Mesendoderm (in vitro differentiated cells): Measurements from ENCODE around the gene CEP57.
"Not testable (repeated sequence)": the region's sequence is repeated elsewhere in the genome, so short reads cannot be mapped to it uniquely, and the experiment has no call there.

Source experiments
- DNase-seq: peaks from one replicate; pipeline ENCODE4 v3.0.0; 2013
- H2AK5ac ChIP-seq: 2 replicates; pipeline ENCODE4 v1.6.1; 2013; ENCODE audit warnings: low read length, inconsistent platforms
- H2BK120ac ChIP-seq: 2 replicates; pipeline ENCODE4 v1.6.1; 2013; ENCODE audit warnings: low read depth, mild to moderate bottlenecking, low read length, moderate library complexity, mixed read lengths
- H2BK15ac ChIP-seq: replicated peaks from 2 replicates; pipeline ENCODE4 v1.6.1; 2013; ENCODE audit warnings: low read depth, mild to moderate bottlenecking, moderate library complexity
- H2BK5ac ChIP-seq: 2 replicates; pipeline ENCODE4 v1.6.1; 2013; ENCODE audit warnings: low read length, inconsistent platforms
- H3K18ac ChIP-seq: 2 replicates; pipeline ENCODE4 v1.6.1; 2013; ENCODE audit warnings: mild to moderate bottlenecking, low read length, mixed read lengths
- H3K23ac ChIP-seq: one replicate; pipeline ENCODE4 v1.6.1; 2013; ENCODE audit warnings: low read length
- H3K27ac ChIP-seq: 2 replicates; pipeline ENCODE4 v1.5.1; 2013; ENCODE audit warnings: low read depth, mild to moderate bottlenecking, inconsistent platforms, low read length, moderate library complexity
- H3K27me3 ChIP-seq: 2 replicates; pipeline ENCODE4 v1.6.1; 2013; ENCODE audit warnings: low read length, control low read depth, mild to moderate bottlenecking, inconsistent platforms; ENCODE audit not compliant: insufficient read depth, poor library complexity
- H3K36me3 ChIP-seq: 2 replicates; pipeline ENCODE4 v1.6.1; 2013; ENCODE audit warnings: low read length, inconsistent platforms; ENCODE audit not compliant: control insufficient read depth, insufficient read depth
- H3K4ac ChIP-seq: one replicate; pipeline ENCODE4 v1.6.1; 2013; ENCODE audit warnings: low read depth, mild to moderate bottlenecking, low read length, moderate library complexity
- H3K4me1 ChIP-seq: 2 replicates; pipeline ENCODE4 v1.6.1; 2013; ENCODE audit warnings: low read depth, low read length, inconsistent platforms; ENCODE audit not compliant: control insufficient read depth
- H3K4me2 ChIP-seq: 2 replicates; pipeline ENCODE4 v1.6.1; 2013; ENCODE audit warnings: low read length
- H3K4me3 ChIP-seq: 2 replicates; pipeline ENCODE4 v1.5.1; 2013; ENCODE audit warnings: mild to moderate bottlenecking, low read length
- H3K56ac ChIP-seq: one replicate; pipeline ENCODE4 v1.6.1; 2013; ENCODE audit warnings: low read length
- H3K79me1 ChIP-seq: 2 replicates; pipeline ENCODE4 v1.6.1; 2013; ENCODE audit warnings: low read length, inconsistent platforms
- H3K79me2 ChIP-seq: 2 replicates; pipeline ENCODE4 v1.6.1; 2013; ENCODE audit warnings: mild to moderate bottlenecking, low read length; ENCODE audit not compliant: control insufficient read depth, insufficient read depth
- H3K9ac ChIP-seq: 2 replicates; pipeline ENCODE4 v1.6.1; 2013; ENCODE audit warnings: low read length, inconsistent platforms
- H4K5ac ChIP-seq: one replicate; pipeline ENCODE4 v1.6.1; 2013; ENCODE audit warnings: low read length
- H4K8ac ChIP-seq: one replicate; pipeline ENCODE4 v1.6.1; 2013; ENCODE audit warnings: low read depth, mild to moderate bottlenecking, control low read depth, low read length, moderate library complexity
- WGBS: extraction: QIAGEN DNeasy Blood & Tissue Kit; methylation state at CpG from one replicate; pipeline ENCODE4 v1.1.7; 2013; ENCODE audit warnings: low lambda C conversion rate, missing lambda C conversion rate; ENCODE audit not compliant: insufficient coverage; ENCODE audit errors: extremely low coverage; 5-methylcytosine and 5-hydroxymethylcytosine counted together

The CEP57 gene

DNA sequence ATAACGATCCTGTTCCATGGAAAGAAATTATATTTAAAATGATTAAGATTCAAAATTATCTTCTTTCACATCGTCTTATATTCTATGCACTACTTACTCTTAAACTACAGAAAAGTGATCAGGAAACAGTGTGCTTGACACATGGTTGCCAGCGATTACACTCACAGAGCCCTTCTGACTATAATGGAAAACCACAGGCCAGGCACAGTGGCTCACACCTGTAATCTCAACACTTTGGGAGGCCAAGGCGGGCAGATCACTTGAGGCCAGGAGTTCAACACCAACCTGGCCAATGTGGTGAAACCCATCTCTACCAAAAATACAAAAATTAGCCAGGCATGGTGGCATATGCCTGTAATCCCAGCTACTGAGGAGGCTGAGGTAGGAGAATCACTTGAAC, 69.7 kb downstream of the CEP57 start:
- H3K79me1 ChIP-seq, H3K18ac ChIP-seq, H3K4me2 ChIP-seq, H3K4ac ChIP-seq, H2BK120ac ChIP-seq, H3K56ac ChIP-seq, H3K27me3 ChIP-seq, H2BK5ac ChIP-seq, DNase-seq, H3K9ac ChIP-seq, H2AK5ac ChIP-seq, H3K4me1 ChIP-seq, H4K5ac ChIP-seq, H3K23ac ChIP-seq, H3K36me3 ChIP-seq, H3K27ac ChIP-seq, H2BK15ac ChIP-seq, H3K79me2 ChIP-seq, H3K4me3 ChIP-seq, H4K8ac ChIP-seq: not testable (repeated sequence)
- no CpG with 5 or more reads among the region's 4 CpGs for WGBS

DNA sequence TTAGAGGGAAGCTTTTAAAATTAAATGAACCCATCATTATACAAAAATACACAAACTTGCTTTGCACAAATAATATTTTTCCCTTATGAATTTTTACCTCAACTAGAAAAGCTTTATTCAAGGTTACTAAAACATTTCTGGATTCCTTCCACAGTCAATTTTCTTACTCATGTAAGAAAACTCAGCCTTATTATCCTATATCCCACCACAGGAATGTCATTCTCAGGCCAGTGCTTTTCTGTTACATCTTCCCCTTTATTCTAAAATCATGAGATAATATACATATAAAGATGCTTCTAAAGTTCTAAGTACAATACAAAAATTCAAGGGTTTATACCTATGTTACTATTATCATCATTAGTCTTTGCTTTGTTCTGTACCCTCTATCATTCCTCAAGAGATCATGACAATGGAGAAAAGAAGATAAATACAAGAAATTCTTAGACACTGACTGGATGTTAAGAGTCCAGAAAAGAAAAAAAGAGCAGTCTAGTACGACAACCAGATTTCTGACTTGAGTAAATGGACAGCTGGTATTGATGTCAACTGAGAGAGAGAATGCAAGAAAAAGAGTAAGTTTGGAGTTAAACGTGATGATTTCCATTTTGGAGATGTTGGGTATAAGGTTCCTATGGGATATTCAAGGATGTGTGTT, 73.3 kb downstream of the CEP57 start:
- Histone ChIP-seq H3K9ac (no peak overlapping the region), H3K4ac (no peak overlapping the region), H3K4me3 (no peak overlapping the region), H2BK15ac (no peak overlapping the region), H3K4me1 (no peaks in the 10 kb centered on the region), H2BK120ac (no peak overlapping the region), H3K79me1 (no peaks in the 10 kb centered on the region), H3K18ac (no peak overlapping the region), H2AK5ac (no peak overlapping the region), H3K56ac (no peak overlapping the region), H4K8ac (no peak overlapping the region), H2BK5ac (no peak overlapping the region), H3K23ac (no peak overlapping the region), H3K4me2 (no peak overlapping the region), H4K5ac (no peak overlapping the region), H3K27ac (no peak overlapping the region), H3K27me3 (no peaks in the 10 kb centered on the region), H3K79me2 (no peaks in the 10 kb centered on the region), H3K36me3 (no peaks in the 10 kb centered on the region)
- no peak for DNase-seq
- WGBS: 100% methylated on average over 1 of the region's 2 CpGs

DNA sequence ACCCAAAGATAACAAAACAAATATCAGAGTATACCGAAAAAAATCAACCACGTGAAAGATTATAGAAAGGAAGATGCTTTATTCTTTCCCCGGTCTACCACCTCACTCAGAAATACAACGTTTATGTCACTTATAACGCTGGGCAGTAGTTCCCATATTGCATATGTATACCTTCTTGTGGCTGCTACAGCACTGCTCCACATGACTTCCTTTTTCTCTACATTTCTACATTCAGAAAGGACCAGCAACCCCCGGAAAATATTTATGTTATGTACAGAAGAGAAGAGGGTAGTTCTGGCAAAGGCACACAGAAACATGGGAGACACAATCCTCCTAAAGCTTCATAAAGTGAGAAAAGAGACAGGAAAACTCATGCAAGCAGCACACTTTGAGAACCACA, 76.8 kb downstream of the CEP57 start:
- Histone ChIP-seq H2BK5ac (no peak overlapping the region), H3K4ac (no peak overlapping the region), H3K4me2 (no peak overlapping the region), H2AK5ac (no peak overlapping the region), H2BK15ac (no peak overlapping the region), H3K18ac (no peak overlapping the region), H3K36me3 (no peaks in the 10 kb centered on the region), H3K27ac (no peak overlapping the region), H3K4me1 (no peaks in the 10 kb centered on the region), H3K56ac (no peak overlapping the region), H3K23ac (no peak overlapping the region), H3K27me3 (no peaks in the 10 kb centered on the region), H4K8ac (no peak overlapping the region), H3K79me1 (no peaks in the 10 kb centered on the region), H4K5ac (no peak overlapping the region), H3K79me2 (no peaks in the 10 kb centered on the region), H2BK120ac (no peak overlapping the region), H3K4me3 (no peak overlapping the region), H3K9ac (no peak overlapping the region)
- no CpG with 5 or more reads among the region's 6 CpGs for WGBS
- no peak for DNase-seq

DNA sequence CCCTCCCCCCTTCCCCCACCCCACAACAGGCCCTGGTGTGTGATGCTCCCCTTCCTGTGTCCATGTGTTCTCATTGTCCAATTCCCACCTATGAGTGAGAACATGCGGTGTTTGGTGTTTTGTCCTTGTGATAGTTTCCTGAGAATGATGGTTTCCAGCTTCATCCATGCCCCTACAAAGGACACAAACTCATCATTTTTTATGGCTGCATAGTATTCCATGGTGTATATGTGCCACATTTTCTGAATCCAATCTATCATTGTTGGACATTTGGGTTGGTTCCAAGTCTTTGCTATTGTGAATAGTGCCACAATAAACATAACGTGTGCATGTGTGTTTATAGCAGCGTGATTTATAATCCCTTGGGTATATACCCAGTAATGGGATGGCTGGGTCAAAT, 80.6 kb downstream of the CEP57 start:
- not testable (repeated sequence) for H3K36me3 ChIP-seq, H3K23ac ChIP-seq, DNase-seq, H2BK5ac ChIP-seq, H4K5ac ChIP-seq, H3K79me2 ChIP-seq, H3K56ac ChIP-seq, H4K8ac ChIP-seq, H3K4me3 ChIP-seq, H3K4ac ChIP-seq, H2BK15ac ChIP-seq, H2BK120ac ChIP-seq, H3K4me2 ChIP-seq, H3K27me3 ChIP-seq, H3K27ac ChIP-seq, H3K18ac ChIP-seq, H2AK5ac ChIP-seq, H3K4me1 ChIP-seq, H3K9ac ChIP-seq, H3K79me1 ChIP-seq
- no CpG with 5 or more reads among the region's 3 CpGs for WGBS

DNA sequence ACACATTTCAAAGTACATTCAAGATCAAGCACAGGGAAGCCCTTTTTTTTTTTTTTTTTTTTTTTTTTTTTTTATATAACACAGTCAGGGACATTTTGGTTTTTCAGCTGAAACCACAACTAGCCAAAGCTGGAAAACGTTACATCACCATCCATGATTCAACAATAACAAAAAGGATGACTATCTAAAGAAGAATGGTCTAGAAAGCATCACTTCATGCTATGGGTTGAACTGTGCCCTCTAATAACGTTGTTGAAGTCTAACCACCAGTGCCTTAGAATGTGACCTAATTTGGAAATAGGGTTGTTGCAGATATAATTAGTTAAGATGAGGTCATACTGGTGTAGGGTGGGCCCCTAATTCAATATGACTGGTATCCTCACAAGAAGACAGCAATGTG, 87.0 kb downstream of the CEP57 start:
- Histone ChIP-seq H2BK120ac (no peak overlapping the region), H3K18ac (no peak overlapping the region), H3K4me3 (no peak overlapping the region), H2BK5ac (no peak overlapping the region), H3K79me2 (no peaks in the 10 kb centered on the region), H3K27me3 (no peaks in the 10 kb centered on the region), H3K4me2 (no peak overlapping the region), H4K5ac (no peak overlapping the region), H3K9ac (no peak overlapping the region), H3K79me1 (no peaks in the 10 kb centered on the region), H2AK5ac (no peak overlapping the region), H3K36me3 (no peaks in the 10 kb centered on the region), H3K23ac (no peak overlapping the region), H3K56ac (no peak overlapping the region), H2BK15ac (no peak overlapping the region), H3K4me1 (no peaks in the 10 kb centered on the region), H3K27ac (no peak overlapping the region), H3K4ac (no peak overlapping the region), H4K8ac (no peak overlapping the region)
- WGBS: no CpG with 5 or more reads among the region's 2 CpGs
- DNase-seq: no peak
